Hepatocyte (in vitro differentiated cells): ENCODE data around the gene TRIM10. TPM values are rescaled to one million over a fixed set of nuclear protein-coding genes. Genes with fewer than 3 reads are reported as not detected.
A peak's percentile ranks its signal among the peaks of the same experiment; 100 is the strongest.

Experiments used
- DNase-seq: peaks from one replicate; pipeline ENCODE4 v3.0.0-alpha.2; 2016; ENCODE audit warnings: low spot score
- H2AFZ ChIP-seq: fragments of 200-600 bp; sonication (generic); 2 replicates; pipeline ENCODE4 v1.6.0; 2016; ENCODE audit warnings: antibody characterized with exemption, mild to moderate bottlenecking
- H3K27ac ChIP-seq: fragments of 200-600 bp; sonication (generic); 2 replicates; pipeline ENCODE4 v1.5.1; 2016; ENCODE audit warnings: mild to moderate bottlenecking
- H3K27me3 ChIP-seq: fragments of 200-600 bp; sonication (generic); 2 replicates; pipeline ENCODE4 v1.6.1; 2016
- H3K36me3 ChIP-seq: fragments of 200-600 bp; sonication (generic); replicated peaks from 2 replicates; pipeline ENCODE4 v1.5.1; 2016; ENCODE audit warnings: low read depth; ENCODE audit not compliant: insufficient read depth
- H3K4me1 ChIP-seq: fragments of 200-600 bp; sonication (generic); 2 replicates; pipeline ENCODE4 v1.5.1; 2016; ENCODE audit warnings: mild to moderate bottlenecking, moderate library complexity; ENCODE audit not compliant: insufficient read depth
- H3K4me2 ChIP-seq: fragments of 200-600 bp; sonication (generic); 2 replicates; pipeline ENCODE4 v1.6.0; 2016
- H3K4me3 ChIP-seq: fragments of 200-600 bp; sonication (generic); 2 replicates; pipeline ENCODE4 v1.5.1; 2016; ENCODE audit warnings: mild to moderate bottlenecking
- H3K79me2 ChIP-seq: fragments of 200-600 bp; sonication (generic); 2 replicates; pipeline ENCODE4 v1.6.0; 2017; ENCODE audit warnings: mild to moderate bottlenecking
- H3K9me2 ChIP-seq: fragments of 200-600 bp; sonication (generic); replicated peaks from 2 replicates; pipeline ENCODE4 v1.6.0; 2017; ENCODE audit warnings: mild to moderate bottlenecking; ENCODE audit not compliant: insufficient read depth
- H3K9me3 ChIP-seq: fragments of 200-600 bp; sonication (generic); 2 replicates; pipeline ENCODE4 v1.5.1; 2016; ENCODE audit warnings: low read depth, mild to moderate bottlenecking
- H4K20me1 ChIP-seq: fragments of 200-600 bp; sonication (generic); 2 replicates; pipeline ENCODE4 v1.6.0; 2016; ENCODE audit warnings: mild to moderate bottlenecking; ENCODE audit not compliant: insufficient read depth, poor library complexity, severe bottlenecking
- EZH2 ChIP-seq: fragments of 200-600 bp; sonication (generic); IDR thresholded peaks from 2 replicates; pipeline ENCODE4 v1.6.1; 2016; ENCODE audit warnings: antibody characterized with exemption, mild to moderate bottlenecking, borderline replicate concordance
- EZH2phosphoT487 ChIP-seq: fragments of 200-600 bp; sonication (generic); IDR thresholded peaks from one replicate; pipeline ENCODE4 v1.6.1; 2018; ENCODE audit warnings: antibody characterized with exemption, mild to moderate bottlenecking, low read depth, moderate library complexity; ENCODE audit not compliant: unreplicated experiment, severe bottlenecking
- WGBS: methylation state at CpG from one replicate; pipeline ENCODE4 v1.1.6; 2016; ENCODE audit warnings: low lambda C conversion rate; ENCODE audit errors: missing lambda C conversion rate; 5-methylcytosine and 5-hydroxymethylcytosine counted together
- polyA plus RNA-seq: library from polyadenylated mRNA; unstranded; fragments of >200 nt; fragmentation: Nextera tagmentation; extraction: Ambion mirVana; gene quantifications from 2 replicates; pipeline ENCODE4 v1.2.1, GENCODE V29; 2016
- total RNA-seq: library from RNA; depleted of rRNA; stranded (reverse); fragments of >200 nt; gene quantifications from 2 replicates; pipeline ENCODE4 v1.2.3, GENCODE V29; 2014
- TF ChIP-seq, protein P1 (sequence below): fragments of 200-600 bp; sonication (generic); IDR thresholded peaks from 2 replicates; pipeline ENCODE4 v1.5.1; 2016; ENCODE audit warnings: antibody characterized with exemption, mild to moderate bottlenecking; ENCODE audit not compliant: poor library complexity

TRIM10 gene
- total and polyA plus RNA-seq, 2 experiments from 2014 or later = 0.27 to 1.1 TPM

DNA sequence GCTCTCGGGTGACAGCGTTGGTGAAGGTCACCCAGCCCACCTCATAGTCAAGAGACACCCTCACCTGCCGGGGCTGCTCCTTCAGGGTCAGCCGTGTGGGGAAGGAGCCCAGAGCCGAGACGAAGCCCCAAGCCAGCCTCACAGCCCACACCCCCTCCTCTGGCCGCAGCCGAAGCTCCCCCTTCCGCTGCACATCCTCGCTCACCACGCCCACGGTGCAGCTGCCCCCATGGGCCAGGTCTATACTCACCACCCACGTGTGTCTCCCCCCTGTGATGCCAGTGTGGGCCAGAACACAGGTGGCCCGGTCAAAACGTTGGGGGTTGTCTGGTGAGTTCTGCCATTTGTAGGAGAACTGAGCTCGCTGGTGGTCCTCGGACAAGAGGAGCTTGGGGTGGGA lies 7.0 kb downstream of the TRIM10 start:
- no peak overlapping the region for H3K4me3 ChIP-seq
- no peak overlapping the region for H2AFZ ChIP-seq
- no peaks in the 10 kb centered on the region for H4K20me1 ChIP-seq
- TF ChIP-seq, protein P1, sequence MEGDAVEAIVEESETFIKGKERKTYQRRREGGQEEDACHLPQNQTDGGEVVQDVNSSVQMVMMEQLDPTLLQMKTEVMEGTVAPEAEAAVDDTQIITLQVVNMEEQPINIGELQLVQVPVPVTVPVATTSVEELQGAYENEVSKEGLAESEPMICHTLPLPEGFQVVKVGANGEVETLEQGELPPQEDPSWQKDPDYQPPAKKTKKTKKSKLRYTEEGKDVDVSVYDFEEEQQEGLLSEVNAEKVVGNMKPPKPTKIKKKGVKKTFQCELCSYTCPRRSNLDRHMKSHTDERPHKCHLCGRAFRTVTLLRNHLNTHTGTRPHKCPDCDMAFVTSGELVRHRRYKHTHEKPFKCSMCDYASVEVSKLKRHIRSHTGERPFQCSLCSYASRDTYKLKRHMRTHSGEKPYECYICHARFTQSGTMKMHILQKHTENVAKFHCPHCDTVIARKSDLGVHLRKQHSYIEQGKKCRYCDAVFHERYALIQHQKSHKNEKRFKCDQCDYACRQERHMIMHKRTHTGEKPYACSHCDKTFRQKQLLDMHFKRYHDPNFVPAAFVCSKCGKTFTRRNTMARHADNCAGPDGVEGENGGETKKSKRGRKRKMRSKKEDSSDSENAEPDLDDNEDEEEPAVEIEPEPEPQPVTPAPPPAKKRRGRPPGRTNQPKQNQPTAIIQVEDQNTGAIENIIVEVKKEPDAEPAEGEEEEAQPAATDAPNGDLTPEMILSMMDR = no peak
- TF ChIP-seq EZH2 (no peak), EZH2phosphoT487 (no peak)
- DNase-seq = no peak
- no peaks in the 10 kb centered on the region for H3K79me2 ChIP-seq
- no peaks in the 10 kb centered on the region for H3K9me2 ChIP-seq
- no peaks in the 10 kb centered on the region for H3K36me3 ChIP-seq
- no peak overlapping the region for H3K4me2 ChIP-seq
- 94% methylated on average over 13 of the region's 17 CpGs for WGBS
- H3K9me3 ChIP-seq = no peaks in the 10 kb centered on the region
- peaks cover 14% of the 10 kb centered on the region for H3K4me1 ChIP-seq
- H3K27ac ChIP-seq = peak overlapping the region; percentile 74
- H3K27me3 ChIP-seq = peaks cover 10% of the 10 kb centered on the region

DNA sequence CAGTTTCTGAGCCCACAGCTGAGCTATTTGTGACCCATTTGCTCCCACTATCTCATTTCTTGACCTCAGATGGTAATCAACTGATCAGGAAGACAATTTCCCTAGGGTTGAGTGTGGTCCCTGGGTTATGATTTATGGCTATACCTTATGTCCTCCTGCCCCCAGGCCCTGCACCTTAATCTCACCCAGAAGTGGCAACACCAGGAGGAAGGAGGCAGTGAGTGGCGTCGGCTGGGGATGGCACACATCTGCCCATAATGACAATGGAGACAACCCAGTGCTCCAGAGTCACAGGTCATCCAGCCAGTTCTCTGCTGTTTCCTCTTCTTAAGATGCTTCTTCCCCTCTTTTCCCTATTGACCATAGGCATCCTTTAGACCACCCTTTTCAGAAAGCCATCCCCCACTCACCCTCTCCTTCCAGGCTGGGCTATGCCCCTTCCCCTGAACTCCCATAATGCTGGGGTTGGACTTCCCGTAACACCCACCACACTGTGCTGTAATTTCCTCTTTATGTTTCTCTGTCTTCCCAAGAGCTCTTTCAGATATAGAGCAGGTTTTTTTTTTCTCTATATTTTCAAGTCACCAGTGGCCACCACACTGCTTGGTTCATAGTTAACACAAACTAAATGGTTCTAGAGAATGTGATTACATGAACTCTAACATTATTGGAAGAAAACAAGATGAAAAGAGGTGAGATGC lies 8.0 kb downstream of the TRIM10 start:
- DNase-seq = no peak
- H2AFZ ChIP-seq = no peak overlapping the region
- no peak overlapping the region for H3K4me3 ChIP-seq
- H4K20me1 ChIP-seq = no peaks in the 10 kb centered on the region
- no peaks in the 10 kb centered on the region for H3K36me3 ChIP-seq
- H3K79me2 ChIP-seq = no peaks in the 10 kb centered on the region
- peaks cover 14% of the 10 kb centered on the region for H3K4me1 ChIP-seq
- TF ChIP-seq, protein P1 = no peak
- TF ChIP-seq EZH2 (no peak), EZH2phosphoT487 (no peak)
- no peaks in the 10 kb centered on the region for H3K9me3 ChIP-seq
- no peak overlapping the region for H3K27ac ChIP-seq
- WGBS = 94% methylated on average over 3 of the region's 3 CpGs
- H3K27me3 ChIP-seq = peaks cover 5% of the 10 kb centered on the region
- H3K4me2 ChIP-seq = no peak overlapping the region
- no peaks in the 10 kb centered on the region for H3K9me2 ChIP-seq

DNA sequence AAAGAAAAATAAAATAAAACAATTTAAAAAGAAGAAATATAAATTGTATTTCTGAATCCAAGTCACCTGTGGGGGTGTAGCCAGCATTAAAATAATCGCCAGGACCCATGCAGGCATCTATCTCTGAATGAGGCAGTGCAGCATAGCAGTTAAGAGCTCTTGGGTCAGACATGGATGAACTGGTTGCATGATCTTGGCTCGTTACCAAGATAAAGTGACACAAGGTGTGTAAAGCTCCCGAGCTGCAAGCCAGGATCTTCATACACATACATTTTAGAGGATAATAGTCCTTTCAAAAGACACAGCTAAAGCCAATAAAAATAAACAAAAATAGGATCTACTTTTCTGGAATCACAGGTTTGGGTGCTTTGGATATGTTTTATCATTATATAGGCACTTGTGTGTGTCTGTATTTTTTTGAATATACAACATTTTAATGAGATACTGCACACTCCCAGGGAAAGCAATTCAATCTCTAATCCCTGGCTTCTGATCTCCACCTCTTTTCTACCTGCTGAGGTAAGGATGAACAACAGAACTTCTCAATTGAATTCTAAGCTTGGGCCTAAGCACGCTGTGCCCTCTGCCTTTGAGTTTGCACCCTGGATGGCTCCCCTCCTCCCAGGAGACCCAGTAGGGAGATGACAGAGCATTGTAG lies 8.9 kb downstream of the TRIM10 start:
- Histone ChIP-seq H3K27me3 (peaks cover 5% of the 10 kb centered on the region), H4K20me1 (no peaks in the 10 kb centered on the region), H3K4me3 (no peak overlapping the region), H2AFZ (no peak overlapping the region), H3K27ac (no peak overlapping the region), H3K9me2 (no peaks in the 10 kb centered on the region), H3K4me2 (no peak overlapping the region), H3K4me1 (peaks cover 14% of the 10 kb centered on the region), H3K79me2 (no peaks in the 10 kb centered on the region), H3K9me3 (no peaks in the 10 kb centered on the region), H3K36me3 (no peaks in the 10 kb centered on the region)
- DNase-seq = no peak
- WGBS = 64% methylated on average over 4 of the region's 4 CpGs
- TF ChIP-seq, protein P1 = no peak
- TF ChIP-seq EZH2phosphoT487 = no peak
- TF ChIP-seq EZH2 = no peak
